ENCODE results near the gene UBALD2. TPM values are rescaled to one million over a fixed set of nuclear protein-coding genes. Genes with fewer than 3 reads are reported as not detected.
"Not testable (repeated sequence)": the region's sequence is repeated elsewhere in the genome, so short reads cannot be mapped to it uniquely, and the experiment has no call there.

UBALD2 gene
- total RNA-seq (2014; rRNA removed; shearing (Covaris generic)): 63.7 and 72.5 TPM in 2 replicates

DNA sequence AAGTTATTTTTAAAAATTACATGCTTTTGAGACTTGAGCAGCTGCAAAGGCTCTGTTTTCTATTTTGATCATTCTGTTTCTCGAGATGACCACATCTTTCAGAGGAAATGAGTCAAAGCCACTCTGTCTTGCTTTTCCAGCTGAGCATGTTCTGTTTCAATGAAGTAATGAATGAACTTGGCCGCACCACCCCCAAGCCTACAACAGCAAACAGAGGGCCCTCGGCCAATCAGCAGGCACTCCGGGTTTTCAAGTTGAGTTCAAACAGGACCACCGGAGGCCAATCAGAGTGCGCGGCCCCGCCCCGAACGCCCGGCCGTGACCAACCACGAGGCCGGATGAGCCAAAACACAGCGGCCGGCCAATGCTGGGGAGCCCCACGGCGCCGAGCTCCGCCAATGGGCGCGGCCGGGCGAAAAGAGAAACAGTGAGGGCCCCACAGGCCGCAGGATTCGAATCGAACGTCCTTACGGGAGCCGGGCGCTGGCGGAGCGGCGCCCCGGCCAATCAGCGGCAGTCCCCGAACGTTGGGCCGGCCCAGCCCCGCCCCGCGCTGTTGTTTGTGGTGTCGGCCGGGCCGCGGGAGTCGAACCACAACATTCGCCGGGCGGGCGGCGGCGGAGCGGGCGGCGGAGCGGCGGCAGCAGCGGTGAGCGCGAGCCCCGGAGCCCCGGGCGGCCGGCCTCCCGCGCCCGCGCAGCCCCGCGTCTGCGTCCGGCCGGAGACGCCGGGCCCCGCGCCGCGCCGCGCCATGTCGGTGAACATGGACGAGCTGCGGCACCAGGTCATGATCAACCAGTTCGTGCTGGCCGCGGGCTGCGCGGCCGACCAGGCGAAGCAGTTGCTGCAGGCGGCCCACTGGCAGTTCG, at the start of gene UBALD2:
UBALD2 (plus strand) TSS at position 594 of the 869 bp plus-strand sequence; CDS start at position 752, 158 bp downstream.
- DNase-seq (ENCODE audit: low spot score): peak; percentile 98

DNA sequence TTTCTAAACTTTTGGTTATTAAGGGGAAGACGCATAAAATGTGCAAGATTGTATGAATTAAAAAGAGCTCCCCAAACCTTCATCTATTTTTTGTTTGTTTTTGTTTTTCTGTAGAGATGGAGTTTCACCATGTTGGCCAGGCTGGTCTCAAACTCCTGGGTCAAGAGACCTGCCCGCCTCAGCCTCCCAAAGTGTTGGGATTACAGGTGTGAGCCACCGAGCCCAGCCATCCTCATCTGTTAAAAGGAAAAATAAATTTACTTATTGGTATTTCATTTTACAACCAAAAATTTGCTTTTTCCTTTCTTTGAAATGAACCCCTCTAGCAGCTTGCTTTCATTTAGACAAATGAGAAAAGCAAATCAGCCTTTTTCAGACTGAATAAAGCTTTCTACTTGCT, 48.1 kb upstream of the UBALD2 start:
- no peak for DNase-seq (ENCODE audit: low spot score)

DNA sequence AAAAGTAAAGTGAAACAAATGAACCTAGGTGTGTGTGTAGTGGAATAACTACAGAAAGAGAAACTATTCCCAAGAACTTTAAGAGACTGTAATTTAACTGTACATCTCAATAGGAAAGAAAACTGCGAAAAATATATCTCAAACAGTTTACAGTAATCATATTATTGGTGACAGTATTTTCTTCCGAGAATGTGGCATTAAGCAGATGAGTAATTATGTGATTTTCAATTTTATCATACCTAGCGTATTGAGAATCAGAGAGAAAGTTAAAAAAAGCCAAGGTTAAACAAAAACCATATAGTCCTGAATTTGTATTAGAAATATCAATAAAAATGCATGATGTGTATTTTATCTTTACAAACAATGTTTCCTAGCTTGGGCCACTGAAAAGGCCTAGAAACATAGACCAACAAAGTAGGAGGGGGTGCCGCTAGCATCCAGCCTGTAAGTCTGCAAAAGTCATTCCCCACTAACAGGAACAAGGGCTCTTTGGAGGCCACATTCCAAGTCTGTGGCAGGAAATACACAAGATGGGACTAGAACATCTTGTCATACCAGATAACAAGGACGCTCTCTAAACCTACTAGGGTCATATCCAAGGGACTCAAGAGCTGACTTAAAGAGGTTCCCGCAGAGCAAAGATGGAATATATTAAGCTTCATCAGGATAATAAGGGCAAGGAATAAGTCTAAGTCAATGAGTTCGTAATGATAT, 45.3 kb upstream of the UBALD2 start:
- DNase-seq (ENCODE audit: low spot score): no peak

DNA sequence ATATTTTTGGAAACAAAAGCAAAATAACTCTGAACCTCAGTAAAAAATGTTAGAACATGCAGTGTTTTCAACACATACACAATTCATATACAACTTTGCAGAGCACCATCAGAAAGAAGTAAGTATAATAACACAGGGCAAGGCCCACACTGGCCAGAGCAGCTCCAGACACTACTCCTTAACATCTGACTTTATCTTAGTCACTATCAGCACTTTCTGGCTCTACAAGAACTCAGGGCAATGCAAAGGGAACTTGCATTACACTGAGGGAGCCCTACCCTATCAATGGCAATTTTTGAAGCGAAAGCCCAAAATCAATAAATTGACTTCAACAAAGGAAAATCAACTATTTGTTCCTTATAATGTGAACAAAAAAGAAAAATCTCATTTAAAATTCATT, 41.3 kb upstream of the UBALD2 start:
- no peak for DNase-seq (ENCODE audit: low spot score)

DNA sequence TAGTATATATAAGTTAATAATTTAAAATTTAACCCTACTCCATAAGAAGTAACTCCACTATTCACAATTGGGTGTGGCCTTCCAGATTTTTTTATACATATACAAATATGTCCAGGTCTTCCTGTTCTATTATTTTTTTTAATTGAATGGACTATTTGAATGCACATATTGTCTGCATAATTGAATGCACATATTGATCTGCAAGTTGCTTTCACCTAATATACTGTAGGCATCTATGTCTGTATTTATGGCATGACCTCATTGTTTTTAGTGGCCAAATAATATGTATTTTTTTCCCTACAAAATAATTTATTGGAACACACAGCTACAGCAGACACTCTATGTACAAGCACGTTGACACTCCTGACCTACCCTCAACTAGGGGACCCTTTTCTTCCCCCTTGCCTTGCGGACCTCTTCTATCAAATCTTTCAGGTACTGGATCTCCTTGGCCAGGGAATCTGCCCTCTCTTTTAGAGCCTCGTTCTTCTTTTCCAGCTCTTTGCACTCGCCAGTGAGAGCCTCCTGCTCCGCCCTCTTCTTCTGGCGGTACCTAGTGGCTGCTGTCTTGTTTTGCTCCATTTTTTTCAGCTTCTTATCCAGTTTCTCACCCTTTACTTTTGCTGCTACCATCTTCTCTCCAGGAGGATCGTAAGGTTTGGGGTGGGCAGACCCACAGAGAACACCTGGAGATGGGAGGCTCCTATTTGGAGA, 39.6 kb upstream of the UBALD2 start:
- not testable (repeated sequence) for DNase-seq (ENCODE audit: low spot score)

DNA sequence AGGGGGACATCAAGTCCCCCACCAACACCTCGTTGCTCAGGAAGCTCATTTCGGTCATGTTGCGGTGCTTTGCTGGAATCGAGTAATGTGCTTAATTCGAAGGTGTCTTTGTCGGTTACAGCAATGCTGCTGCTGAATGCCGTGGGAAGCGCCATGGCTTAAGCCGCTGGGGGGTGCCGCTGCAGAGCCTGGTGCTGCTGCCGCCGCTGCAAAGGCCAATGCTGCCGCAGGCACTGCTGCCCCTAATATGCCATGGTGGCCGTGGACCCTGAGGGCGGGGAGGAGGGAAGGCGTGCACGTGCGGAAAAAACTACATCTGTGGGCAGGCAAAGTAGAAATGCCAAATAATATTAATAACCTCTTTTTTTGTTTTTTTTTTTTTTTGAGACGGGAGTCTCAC, 38.4 kb upstream of the UBALD2 start:
- not testable (repeated sequence) for DNase-seq (ENCODE audit: low spot score)

DNA sequence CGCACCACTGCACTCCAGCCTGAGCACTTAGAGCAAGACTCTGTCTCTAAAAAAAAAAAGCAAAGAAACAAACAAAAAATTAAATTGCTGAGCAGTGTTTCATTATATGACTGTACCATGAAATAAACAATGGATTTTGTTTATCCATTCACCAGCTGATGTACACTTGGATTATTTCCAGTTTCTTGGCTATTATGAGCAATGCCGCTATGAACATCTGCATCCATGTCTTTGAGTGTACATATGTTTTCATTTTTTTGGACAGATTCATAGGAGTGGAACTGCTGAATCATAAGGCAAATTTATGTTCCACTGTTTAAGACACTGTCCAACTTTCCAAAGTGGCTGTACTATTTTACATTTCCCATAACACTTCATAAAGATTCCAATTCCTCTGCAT, 32.8 kb upstream of the UBALD2 start:
- no peak for DNase-seq (ENCODE audit: low spot score)

DNA sequence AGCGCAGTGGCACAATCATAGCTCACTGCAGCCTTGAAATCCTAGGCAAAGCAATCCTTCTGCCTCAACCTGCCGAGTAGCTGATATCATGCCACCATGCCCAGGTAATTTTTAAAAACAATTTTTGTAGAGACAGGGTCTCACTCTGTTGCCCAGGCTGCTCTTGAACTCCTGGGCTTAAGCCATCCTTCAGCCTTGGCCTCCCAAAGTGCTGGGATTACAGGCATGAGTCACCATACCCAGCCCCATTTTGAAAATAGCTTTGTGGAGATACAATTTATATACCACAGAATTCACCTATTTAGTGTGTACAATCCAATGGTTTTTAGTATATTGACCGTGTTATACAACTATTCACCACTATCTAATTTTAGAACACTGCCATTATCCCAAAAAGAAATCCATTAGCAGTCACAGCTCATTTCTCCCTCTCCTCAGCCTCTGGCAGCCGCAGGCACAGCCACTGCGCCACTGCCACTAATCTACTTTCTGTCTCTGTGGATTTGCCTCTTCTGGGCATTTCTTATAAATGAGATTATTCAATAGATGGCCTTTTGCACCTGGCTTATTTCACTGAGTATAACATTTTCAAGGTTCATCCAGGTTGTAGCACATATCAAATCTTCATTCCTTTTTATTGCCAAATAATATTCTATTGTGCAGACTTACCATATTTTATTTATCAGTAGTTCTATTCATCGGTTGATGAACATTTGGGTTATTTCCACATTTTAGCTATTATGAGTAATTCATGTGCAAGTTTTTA, 31.4 kb upstream of the UBALD2 start:
- DNase-seq (ENCODE audit: low spot score): no peak

DNA sequence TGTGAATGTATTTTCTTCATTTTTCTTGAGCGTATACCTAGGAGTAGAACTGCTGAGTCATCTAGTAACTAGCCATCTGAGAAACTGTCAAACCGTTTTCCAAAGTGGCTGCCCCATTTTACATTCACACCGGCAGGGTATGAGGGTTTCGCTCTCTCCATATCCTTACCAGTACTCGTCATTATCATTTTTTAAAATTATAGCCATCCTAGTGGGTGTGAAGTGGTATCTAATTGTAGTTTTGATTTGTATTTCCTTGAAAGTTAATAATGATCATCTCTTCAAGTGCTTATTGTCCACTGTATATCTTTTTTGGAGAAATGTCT, 30.8 kb upstream of the UBALD2 start:
- DNase-seq (ENCODE audit: low spot score): no peak

DNA sequence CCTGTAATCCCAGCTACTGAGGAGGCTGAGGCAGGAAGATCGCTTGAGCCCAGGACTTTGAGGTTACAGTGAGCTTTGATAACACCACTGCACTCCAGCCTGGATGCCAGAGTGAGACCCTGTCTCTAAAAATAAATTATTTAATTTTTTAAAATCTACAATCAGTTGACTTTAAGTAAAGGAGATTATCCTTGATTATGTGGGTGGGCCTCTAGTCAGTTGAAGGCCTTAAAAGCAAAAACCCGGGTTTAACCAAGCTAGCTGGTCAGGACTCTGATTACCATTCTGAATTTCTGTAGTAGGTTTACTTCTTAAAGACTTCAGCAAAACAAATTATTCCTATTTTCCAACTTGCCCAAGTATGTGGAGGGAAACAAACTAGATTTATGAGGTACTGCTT, 29.3 kb upstream of the UBALD2 start:
- no peak for DNase-seq (ENCODE audit: low spot score)

DNA sequence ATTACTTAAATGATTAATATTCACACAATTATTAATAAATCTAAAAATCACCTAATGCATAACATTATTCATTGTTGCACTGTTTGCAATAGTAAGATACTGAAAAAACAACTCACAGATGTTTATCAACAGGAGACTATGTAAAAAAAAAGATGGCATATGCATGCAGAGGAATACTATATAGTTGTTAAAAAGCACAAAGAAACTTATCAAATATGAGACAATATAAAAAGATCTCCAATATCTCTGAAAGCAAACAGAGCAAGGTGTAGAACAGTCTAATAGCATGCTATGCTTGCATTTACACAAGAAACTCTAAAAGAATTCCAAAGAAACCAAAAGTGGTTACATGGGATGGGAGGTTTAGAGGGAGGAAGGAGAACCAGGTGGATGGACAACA, 28.5 kb upstream of the UBALD2 start:
- DNase-seq (ENCODE audit: low spot score): no peak

DNA sequence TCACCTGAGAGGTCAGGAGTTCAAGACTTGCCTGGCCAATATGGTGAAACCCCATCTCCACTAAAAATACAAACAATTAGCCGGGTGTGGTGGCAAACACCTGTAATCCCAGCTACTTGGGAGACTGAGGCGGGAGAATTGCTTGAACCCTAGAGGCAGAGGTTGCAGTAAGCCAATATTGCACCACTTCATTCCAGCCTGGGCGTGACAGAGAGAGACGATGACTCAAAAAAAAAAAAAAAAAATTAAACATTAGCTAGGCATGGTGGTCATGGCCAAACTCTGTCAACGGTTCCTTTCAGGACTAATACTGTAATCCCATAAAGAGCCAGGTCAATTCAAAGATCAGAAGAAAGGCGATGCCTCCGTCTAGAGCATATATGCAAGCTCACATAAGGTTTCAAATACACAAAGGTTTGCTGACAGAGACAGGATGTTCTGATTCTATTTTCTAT, 27.3 kb upstream of the UBALD2 start:
- no peak for DNase-seq (ENCODE audit: low spot score)

DNA sequence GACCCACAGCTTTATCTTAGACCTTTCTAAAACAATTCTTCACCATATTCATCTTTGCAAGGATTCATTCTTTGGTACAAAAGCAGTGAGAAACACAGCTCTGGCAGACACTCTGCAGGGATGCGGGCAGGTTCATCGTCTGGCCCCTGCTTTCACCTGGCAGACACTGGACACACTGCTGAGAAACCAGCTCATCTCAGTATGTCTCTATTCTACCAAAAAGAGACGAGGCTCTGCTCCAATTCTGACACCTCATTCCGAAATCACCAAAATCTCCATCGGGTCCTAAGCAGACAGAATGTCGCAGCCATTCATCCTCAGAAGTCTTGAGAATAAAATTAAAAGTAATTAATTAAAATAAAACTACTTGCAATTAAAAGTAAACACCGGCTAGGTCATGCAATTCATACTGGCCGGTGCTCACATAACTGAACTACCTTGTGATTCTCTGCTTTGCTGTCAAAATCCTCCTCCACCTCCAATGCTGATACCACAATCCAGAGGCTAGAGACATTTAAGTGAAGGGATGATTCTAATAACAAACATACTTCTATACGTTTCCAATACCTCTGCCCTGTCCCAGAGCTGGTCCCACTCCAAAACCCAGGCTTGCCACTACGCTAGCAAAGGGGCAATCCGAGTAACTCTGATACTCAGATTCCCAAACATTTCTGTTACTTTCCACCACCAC, 26.2 kb upstream of the UBALD2 start:
- DNase-seq (ENCODE audit: low spot score): no peak

DNA sequence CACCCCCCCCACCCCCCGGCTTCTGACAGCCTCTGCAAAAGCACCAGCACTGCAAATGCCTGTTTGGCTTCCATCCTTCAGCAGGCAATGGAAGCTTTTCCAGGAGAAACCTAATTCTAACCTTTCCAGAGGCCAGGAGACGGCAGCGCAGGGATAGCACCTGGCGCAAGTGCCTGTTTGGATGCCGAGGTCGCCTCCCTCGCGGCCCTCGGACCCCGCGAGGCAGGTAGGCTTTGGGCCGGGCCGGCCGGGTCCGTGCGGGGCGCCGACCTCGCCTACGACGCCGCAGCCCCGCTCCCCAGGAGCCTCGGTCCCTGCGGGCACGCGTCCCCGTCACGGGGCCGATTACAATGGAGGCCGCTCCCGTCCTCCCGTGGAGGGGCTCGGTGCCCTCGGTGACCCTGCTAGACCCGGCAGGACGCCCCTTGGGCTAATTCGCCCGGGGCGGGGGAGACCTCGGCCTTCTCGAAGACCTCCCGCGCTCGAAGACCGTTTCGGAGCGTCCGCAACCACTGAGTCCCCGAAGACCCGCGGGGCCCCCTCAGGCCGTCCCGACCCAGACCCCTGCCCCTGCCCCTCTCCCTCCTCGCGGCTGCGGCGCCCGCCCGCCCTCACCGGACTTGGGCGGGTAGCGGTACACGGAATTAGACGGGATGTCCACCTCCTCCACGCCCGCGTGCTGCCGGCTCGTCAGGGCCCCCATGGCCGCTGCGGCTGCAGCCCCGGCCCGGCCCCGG, 25.4 kb upstream of the UBALD2 start:
- no peak for DNase-seq (ENCODE audit: low spot score)

DNA sequence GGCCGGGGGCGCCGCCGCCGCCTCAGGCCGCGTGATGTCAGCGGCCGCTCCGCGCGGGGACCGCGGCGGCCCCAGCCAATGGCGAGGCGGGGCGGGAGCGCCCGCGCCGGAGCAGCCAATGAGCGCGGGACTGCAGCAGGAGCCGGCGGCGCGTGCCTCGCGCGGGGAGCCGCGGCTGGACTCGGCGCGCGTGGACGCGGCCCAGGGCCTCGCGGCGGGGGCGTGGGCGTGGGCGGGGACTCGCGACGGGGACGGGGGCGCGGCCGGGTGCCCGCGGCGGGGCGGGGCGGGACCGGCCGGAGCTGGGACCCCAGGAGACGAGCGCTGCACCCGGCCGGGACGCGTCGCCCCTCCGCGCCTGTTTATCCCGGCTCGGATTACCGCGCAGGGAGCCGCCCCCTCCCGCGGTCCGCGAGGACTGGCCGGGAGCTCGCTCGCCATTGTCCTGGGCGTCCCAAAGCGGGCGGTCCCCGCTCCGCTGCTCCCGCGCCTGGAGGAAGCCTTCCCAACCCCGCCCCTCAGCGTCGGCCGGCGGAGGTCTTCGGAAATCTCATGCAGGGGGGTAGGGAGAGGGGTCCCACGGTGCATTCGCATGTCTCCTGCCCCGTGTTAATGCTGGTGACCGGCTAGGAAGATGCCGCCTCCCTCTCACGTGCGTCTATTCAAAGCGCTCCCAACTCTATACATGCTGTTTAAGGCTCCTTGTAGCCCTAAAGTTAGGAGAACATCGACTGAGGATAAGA, 24.5 kb upstream of the UBALD2 start, which contains the start of gene RNF157:
RNF157 (minus strand) TSS at position 33 of the 743 bp plus-strand sequence. CDS start 253 bp downstream, outside the sequence.
- no peak for DNase-seq (ENCODE audit: low spot score)

DNA sequence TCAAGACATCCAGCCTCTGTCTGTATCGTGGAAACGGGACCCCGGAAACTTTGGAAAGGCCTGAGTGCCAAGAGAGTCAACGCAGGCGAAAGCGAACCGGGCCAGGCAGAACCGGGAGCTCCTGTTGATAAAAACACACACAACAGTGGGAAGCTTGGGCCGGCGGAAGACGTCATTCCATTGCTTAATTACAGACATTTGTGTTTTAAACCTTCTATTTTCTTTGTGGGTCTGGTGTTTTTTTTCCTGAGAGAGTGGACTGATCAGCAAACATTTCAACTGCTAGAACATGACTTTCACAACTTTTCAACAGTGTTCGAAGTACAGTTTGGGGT, 24.0 kb upstream of the UBALD2 start:
- DNase-seq (ENCODE audit: low spot score): no peak

DNA sequence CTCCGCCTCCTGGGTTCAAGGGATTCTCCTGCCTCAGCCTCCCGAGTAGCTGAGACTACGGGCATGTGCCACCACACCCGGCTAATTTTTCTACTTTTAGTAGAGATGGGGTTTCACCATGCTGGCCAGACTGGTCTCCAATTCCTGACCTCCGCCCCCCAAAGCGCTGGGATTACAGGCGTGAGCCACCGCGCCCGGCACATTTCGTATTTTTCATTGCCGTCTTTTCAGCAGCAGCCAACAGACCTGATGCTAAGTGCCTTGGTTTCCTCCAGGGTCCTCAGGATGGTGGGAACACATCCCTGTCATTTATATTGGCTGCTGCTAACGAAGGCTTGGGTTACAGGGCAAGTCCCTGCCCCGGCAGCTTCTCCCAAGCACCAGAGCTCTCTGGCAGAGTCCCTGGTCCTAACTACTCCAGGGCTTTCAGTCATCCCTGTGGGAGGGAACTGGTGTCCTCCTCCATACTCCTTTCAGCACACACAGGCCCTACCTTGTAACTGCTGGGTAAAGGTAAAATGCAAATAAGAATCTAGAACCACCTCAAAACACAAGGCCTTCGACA, 23.4 kb upstream of the UBALD2 start:
- no peak for DNase-seq (ENCODE audit: low spot score)

DNA sequence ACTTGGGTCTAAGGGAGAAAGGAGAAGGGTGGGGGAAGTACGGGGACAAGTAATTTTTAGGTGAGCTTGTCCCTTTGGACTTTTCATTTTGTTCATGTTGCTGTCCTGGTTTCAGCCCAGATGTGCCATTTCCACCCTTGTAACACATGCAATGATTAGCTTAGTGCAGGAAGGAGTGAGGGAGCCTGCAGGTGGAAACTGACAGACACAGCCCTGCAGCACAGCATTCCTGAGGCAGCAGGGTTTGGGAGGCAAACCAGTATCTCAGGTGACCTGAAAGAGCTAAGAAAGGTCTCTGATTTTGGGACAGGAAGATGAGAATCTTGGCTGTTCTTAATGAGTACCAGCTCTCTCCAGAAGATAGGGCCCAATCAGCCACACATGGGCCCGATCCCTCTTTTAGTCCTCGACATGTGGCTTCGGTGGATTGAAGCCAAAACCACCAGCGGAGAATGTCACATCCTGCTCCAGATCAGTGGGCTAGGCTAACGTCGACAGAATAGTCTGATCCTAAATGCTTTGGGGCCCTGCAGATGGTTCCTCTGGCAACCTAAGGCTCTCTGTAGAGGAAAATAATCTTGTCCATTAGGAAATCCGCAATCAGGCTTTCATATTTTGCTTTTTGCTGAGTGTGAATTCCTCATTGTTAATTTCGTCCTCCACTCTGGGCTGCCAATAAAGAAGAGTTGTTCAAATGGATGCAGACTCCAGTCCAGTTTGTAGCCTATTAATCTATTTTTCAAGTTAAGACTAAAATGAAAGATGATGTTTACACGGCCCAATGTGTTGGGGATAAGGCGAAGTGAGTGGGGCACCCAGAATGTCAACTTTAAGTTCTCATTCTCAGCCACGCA, 21.1 kb upstream of the UBALD2 start:
- no peak for DNase-seq (ENCODE audit: low spot score)
